ENCODE data around the gene CPXM2.
"Not testable (repeated sequence)": the region's sequence is repeated elsewhere in the genome, so short reads cannot be mapped to it uniquely, and the experiment has no call there.

CPXM2 gene

GRCh38 chr10:123766761-123767160 is 124.8 kb downstream of the CPXM2 start:
- no peak for DNase-seq

- no peak for DNase-seq
Observed at GRCh38 chr10:123766012-123766411, 125.6 kb downstream of the CPXM2 start.

- no peak for DNase-seq
Observed at GRCh38 chr10:123761666-123762230, 129.9 kb downstream of the CPXM2 start.

- DNase-seq: no peak
Observed at GRCh38 chr10:123761038-123761428, 130.6 kb downstream of the CPXM2 start.

- no peak for DNase-seq
Observed at GRCh38 chr10:123760356-123761037, 131.1 kb downstream of the CPXM2 start.

- no peak for DNase-seq
Observed at GRCh38 chr10:123759501-123760031, 132.0 kb downstream of the CPXM2 start.

DNA sequence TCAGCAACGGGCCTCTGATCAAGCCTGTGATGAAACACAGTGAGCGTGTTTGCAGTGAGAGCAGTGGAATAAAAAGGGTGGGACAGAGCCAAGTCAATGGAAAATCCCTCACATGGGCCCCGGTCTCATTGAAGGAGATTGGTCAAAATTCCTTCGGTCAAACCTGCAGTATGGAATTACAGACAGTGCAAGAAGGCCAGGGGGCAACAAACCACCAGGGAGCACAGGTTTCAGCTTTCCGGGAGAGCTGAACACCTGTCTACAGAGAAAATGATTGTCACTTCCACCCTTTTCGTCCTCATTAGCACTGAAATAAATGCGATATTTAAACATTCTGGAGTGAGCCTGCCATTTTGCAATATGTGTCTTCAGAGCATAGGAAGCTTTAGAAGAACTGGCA is 132.6 kb downstream of the CPXM2 start:
- no peak for DNase-seq

- DNase-seq: no peak
Observed at GRCh38 chr10:123757853-123758252, 133.8 kb downstream of the CPXM2 start.

DNA sequence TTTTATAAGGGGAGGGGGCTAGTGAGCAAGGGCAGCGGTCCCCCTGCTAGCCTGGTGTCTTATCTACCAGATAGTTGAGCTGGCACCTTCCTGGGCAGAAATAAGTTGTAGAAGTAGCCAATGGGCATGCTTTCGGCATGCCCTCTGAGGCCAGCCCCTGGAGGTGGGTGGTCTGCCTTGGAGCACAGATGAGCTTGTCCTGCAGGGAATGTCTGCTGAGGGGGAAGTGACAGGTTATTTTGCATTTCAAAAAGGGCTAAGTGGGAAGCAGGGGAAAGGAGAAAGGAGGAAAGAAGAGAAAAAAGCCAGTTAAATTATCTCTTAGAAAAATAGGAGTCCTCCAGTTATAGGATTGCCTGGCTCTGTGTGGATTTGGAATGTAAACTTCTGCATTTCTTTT is 136.5 kb downstream of the CPXM2 start:
- no peak for DNase-seq

DNA sequence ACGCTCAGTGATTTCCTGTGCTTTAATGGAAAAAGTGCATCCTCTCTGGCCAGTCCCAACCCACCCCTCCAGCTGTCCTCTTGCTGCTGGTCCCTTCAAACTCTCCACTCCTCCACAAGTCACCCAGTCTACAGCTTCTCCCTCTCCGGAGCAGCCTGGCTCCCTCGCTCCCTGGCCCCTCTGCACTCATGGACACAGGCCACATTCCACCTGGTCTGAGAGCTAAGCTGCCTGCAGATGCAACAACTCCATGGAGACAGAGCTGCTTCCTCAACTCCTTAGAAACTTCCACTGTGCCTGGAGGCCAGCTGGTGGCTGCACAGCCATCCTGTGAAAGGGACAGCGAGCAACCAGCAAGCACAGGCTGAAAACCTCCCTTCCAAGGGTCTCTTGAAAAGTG is 137.5 kb downstream of the CPXM2 start:
- DNase-seq: no peak

- no peak for DNase-seq
Observed at GRCh38 chr10:123751342-123752134, 140.1 kb downstream of the CPXM2 start.

GRCh38 chr10:123750901-123751300 is 140.7 kb downstream of the CPXM2 start:
- no peak for DNase-seq

DNA sequence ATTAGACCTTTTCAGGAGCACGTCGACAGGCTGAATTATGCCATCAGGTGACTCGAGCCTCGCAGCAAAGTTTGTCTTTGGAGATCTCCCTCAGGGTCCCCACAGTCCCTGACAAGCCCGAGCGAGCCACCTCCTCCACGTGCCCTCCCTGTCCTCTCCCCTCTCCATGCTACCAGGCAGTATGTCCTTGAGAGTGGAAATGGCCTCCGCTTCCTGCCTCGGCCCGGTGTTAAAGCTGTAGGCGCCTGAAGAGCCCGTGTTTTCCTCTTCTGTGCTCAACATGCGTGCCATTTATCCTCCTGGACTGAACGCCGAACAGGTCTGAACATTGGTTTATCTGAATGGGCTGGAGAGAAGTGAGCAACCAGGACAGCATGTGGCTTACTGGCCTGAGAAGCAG is 142.9 kb downstream of the CPXM2 start:
- no peak for DNase-seq

- DNase-seq: no peak
Observed at GRCh38 chr10:123747426-123747825, 144.2 kb downstream of the CPXM2 start.

GRCh38 chr10:123746942-123747341 is 144.7 kb downstream of the CPXM2 start:
- DNase-seq: no peak

DNA sequence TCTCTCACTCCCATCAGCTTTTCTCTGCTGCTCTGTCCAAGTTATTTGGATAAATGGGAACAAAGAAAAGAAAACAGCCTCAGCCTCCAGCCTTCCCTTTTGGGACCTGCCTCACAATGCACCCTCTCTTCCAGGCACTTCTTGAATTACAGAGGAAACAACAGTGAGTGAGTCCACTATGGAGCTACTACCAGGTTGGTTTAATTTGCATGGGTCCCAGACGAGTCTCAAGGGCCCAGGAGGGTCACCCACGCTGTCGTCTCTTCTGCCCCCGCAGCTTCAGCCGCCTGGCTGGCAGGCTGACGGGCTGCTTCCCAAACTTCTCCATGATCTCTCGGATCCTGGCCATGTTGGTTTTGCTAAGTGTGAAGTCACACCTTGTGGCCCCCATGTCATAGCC is 145.1 kb downstream of the CPXM2 start:
- no peak for DNase-seq

- no peak for DNase-seq
Observed at GRCh38 chr10:123746061-123746460, 145.5 kb downstream of the CPXM2 start.

DNA sequence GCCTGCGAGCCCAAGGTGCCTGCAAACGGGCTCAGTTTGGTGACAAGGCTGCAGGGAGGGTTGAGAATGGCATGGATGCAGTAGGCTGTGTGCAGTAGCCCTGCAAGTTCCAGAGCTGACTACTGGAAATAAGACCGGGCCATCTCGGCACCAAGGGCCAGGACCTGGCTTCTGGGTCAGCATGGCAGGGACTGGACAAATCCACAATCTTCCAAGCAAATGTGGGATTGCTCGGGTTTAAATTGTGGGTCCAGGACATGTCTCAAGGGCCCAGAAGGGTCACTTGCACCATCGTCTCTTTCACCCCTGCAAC is 147.4 kb downstream of the CPXM2 start:
- no peak for DNase-seq

DNA sequence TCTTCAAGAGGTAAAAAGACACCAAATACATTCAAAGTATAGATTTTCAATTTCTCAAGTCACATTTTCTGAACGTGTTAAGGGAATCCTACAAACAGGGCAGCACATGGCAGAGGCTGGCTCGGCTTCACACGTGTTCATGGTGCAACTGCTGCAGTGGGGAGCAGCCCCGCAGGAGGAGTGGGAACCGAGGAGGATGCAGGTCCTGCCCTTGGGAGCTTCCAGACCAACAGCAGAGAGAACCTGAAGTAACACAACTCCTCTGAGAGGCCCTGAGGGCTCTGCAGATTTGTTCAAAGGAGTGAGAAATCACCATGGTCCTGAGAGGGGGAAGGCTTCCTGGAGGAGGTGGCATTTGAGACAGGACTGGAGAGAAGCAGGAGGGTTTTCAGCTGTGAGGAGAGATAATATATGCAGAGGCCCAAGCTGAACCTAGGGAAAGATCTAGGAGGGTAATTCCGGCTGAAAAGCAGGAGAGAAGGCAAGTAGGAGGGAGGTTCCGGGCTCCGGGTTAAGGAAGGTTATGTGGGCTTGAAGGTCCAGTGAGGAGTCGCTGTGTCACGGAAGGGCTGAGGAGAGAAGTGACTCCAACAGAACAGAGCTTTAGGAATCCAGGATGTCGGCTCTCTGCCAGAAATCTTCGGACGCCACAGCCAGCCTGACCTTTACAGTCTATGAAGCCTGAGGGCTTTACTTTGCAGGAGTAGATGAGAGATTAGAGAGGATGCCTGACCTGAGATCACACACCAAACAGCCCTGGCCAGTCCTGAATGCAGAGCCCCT is 148.0 kb downstream of the CPXM2 start:
- no peak for DNase-seq

GRCh38 chr10:123742751-123743440 is 148.7 kb downstream of the CPXM2 start:
- DNase-seq: no peak

DNA sequence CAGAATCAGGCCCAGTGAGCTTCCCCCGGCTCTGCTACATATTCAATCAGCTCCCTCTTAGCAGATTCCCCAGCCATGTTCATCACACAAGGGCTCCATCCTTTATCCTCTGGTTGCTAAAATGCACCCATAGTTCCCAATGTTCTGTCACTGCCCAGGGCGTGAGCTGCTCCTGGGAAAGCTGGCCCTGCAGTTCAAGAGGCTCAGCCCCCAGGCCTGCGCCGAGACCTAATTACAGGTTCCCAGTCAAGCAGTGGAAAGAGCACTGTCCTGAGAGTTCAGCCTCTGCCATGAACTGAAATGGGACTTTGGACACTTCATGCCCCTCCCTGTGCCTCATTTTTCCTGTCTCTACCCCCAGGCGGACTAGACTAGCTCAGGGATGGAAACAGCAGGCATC is 149.9 kb downstream of the CPXM2 start:
- DNase-seq: no peak

GRCh38 chr10:123741146-123741545 is 150.5 kb downstream of the CPXM2 start:
- no peak for DNase-seq

- not testable (repeated sequence) for DNase-seq
Observed at GRCh38 chr10:123736917-123737316, 154.7 kb downstream of the CPXM2 start.

Measured in CD4-positive, alpha-beta T cell treated with Interleukin-21 for 1 hour (primary cell).